RWPE1 (cell line): Measurements from ENCODE around the gene CDK5RAP2.

ENCODE experiments used
- CTCF ChIA-PET: fragments of 350-600 bp; sonication (Branson Sonifier 250); formaldehyde crosslinking; extraction: SDS; loops from one replicate; lab custom pipeline; 2021; lab: Yijun Ruan, JAX
- POLR2A ChIA-PET: fragments of 400-600 bp; formaldehyde crosslinking; extraction: SDS; loops from one replicate; lab custom pipeline; 2020; ENCODE audit warnings: antibody characterized with exemption; ENCODE audit not compliant: low non-redundant PET; lab: Yijun Ruan, JAX
- DNase-seq: peaks from one replicate; pipeline ENCODE4 v3.0.0; 2012; ENCODE audit warnings: low spot score
- H3K27ac ChIP-seq: fragments of 450-650 bp; 2 replicates; pipeline ENCODE4 v1.5.1; 2017
- TF ChIP-seq, protein P1 (sequence below): fragments of 450-650 bp; conservative IDR thresholded peaks from 2 replicates; pipeline ENCODE4 v1.5.1; 2017; ENCODE audit warnings: low read depth, mild to moderate bottlenecking

The CDK5RAP2 gene

DNA sequence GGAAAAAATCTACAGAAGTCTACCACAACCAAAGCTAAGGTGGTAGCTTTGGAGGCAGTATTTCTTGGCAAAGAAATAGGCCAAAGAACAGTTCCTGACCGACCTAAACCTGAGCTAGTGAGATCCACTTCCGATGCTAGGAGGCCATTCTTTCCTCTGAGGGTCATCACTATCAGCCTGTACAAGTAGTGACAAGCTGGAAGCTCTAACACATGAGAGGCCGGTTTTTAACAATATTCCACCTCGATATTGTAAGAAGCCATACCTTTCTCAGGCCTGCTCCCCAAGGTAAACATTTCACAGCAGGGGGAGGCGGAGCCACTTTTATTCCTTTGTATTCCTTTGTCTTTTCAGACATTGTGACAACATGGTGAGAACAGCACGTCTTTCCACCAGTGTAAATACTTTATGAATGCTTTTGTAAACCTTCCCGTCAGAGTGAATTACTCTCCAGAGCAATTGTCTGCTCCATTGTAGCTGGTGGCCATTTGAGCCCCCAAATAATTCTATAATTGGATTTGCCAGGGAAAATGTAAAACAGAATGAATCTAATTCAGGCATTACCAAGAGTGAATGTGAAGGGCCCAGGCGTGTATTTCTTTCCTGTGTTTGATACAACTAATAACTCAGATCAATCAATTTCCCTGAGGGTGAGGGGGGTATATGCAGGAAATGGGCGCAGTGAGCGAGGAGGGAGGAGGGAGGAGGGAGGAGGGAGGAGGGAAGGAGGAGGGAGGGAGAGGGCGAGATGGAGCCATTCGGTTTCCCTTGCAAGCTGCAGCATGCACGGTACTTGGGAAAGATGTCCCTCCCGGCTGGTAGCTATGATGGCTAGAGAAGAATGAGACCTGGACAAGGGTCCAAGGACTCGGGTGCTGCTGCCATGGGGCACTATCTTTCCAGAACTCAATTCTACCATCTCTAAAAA lies 166.6 kb downstream of the CDK5RAP2 start:
- peak; percentile 45 for DNase-seq
- H3K27ac ChIP-seq: no peak overlapping the region
- ChIA-PET POLR2A (no interaction called here), CTCF (interaction anchor here (0.6 to 0.7 kb wide), 2 partner anchors 14 to 18 kb away, joined by 4 to 5 read pairs; no protein-coding TSS in a partner anchor)
- TF ChIP-seq, protein P1, sequence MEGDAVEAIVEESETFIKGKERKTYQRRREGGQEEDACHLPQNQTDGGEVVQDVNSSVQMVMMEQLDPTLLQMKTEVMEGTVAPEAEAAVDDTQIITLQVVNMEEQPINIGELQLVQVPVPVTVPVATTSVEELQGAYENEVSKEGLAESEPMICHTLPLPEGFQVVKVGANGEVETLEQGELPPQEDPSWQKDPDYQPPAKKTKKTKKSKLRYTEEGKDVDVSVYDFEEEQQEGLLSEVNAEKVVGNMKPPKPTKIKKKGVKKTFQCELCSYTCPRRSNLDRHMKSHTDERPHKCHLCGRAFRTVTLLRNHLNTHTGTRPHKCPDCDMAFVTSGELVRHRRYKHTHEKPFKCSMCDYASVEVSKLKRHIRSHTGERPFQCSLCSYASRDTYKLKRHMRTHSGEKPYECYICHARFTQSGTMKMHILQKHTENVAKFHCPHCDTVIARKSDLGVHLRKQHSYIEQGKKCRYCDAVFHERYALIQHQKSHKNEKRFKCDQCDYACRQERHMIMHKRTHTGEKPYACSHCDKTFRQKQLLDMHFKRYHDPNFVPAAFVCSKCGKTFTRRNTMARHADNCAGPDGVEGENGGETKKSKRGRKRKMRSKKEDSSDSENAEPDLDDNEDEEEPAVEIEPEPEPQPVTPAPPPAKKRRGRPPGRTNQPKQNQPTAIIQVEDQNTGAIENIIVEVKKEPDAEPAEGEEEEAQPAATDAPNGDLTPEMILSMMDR: no peak

DNA sequence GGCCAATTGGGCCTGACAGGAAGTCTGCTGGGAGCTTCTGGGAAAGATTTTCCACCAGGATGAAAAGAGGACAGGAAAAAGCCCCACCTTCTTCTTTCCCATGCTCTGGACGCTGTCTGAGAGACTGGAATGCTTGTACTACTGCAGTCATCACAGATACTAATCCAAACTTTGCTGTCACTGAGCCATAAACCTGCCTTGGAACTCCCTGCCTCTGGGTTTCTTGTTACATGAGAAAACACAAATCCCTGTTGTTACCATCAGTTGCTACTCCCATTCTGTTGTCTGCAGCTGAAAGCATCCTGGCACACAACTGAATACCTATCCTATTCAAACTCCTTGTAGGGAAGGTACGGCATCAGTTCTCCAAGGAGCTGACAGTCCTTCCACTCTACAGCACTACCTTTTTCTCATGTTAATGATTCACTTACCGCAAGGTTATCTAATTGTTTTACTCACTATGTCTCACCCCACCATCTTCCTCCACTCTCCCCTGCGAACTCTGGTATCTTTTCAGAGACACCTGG lies 167.5 kb downstream of the CDK5RAP2 start:
- POLR2A ChIA-PET: no interaction called here

DNA sequence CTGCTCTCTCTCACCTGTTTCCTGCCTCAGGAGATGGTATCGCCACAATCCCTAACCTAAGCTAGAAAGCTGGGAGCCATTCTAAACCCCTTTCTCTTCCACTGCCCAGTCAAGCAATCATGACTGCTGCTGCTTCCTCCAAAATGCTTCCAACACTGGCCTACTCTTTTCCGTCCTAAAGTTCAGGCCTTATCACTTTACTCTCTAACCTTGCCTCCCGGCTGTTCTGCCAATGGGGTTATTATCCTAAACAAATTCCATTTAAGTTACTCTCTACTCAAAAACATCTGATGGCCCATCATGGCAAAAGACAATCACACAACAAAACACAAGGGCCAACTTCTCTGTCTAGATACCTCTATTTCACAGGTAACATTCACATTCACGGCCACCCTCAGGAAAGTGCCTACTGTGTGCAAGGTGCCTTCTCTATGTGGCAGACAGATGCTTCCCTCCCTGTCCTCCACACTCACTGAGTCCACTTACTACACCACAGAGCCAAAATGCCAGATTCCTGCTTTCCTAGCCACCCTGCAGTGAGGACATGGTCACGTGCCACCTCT lies 168.0 kb downstream of the CDK5RAP2 start:
- CTCF ChIA-PET: interaction anchor here (1.6 kb wide), 1 partner anchor 65 kb away, joined by 5 read pairs; no protein-coding TSS in a partner anchor
- POLR2A ChIA-PET: no interaction called here
- TF ChIP-seq, protein P1: no peak
- H3K27ac ChIP-seq: no peak overlapping the region
- no peak for DNase-seq

More for the DNA sequence above, 167.5 kb downstream of the CDK5RAP2 start:
- no peak overlapping the region for H3K27ac ChIP-seq
- peak; percentile 18 for DNase-seq
- TF ChIP-seq, protein P1: no peak
- CTCF ChIA-PET: interaction anchor here (1.6 kb wide), 1 partner anchor 64 kb away, joined by 5 read pairs; no protein-coding TSS in a partner anchor

DNA sequence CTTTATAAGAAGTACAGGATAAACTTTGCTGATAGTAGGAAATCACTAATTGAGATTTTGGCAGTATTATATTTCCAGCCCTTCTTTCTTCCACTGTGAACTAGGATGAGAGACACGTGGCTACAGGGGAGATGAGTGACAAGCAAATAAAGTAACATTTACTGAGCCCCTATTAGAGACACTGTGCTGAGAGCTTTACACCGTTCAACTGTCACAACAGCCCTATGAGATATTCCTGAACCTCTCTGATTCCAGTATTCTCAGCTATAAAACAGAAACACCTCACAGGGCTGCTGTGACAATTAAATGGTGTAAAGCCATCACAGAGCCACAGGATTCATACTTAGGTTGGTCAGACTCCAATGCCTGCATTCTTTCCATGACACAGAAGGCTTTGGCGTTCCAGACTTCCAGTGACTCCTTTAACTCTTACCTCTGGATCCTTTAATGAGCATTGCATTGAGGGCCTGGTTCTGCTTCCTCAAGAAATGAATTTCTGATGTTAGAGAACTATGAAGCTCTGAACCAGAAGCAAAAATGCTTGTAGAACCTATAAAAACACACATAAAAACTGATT lies 169.0 kb downstream of the CDK5RAP2 start:
- ChIA-PET POLR2A (interaction anchor here (0.6 kb wide), 1 partner anchor 714 kb away, joined by 3 read pairs; no protein-coding TSS in a partner anchor), CTCF (interaction anchor here (1.6 kb wide), 1 partner anchor 66 kb away, joined by 5 read pairs; no protein-coding TSS in a partner anchor)
- DNase-seq: no peak
- no peak overlapping the region for H3K27ac ChIP-seq
- TF ChIP-seq, protein P1: no peak

DNA sequence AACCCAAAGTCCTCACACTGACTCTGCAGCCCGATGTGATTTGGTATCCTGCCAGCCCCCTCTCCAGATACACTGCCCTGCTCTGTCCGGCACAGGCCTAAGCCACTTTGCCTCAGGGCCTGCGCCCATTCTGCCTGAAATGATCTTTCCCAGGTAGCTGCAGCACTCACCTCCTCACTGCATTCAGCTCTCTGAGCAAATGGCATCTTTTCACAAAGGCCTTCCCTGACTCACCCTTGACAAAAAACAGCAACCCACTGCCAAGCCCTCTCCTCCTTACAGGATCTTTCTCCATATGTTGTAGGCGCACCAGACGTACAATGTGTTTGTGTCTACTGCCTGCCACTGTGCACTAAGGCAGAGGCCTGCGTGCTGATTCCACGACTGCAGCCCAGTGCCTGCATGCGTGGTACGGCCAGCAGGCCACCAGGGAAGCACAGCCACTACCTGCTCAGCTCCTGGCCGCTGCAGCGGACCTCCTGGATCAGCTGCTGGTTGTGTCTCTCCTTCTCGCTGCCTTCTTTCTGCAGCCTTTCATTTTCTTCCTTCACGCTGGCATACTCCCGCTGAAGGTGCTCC lies 171.2 kb downstream of the CDK5RAP2 start:
- no peak for DNase-seq
- CTCF ChIA-PET: interaction anchor here (0.5 to 1.3 kb wide), 2 partner anchors 19 to 36 kb away, joined by 3 read pairs; no protein-coding TSS in a partner anchor
- POLR2A ChIA-PET: no interaction called here
- TF ChIP-seq, protein P1: no peak
- H3K27ac ChIP-seq: no peak overlapping the region
